ENCODE measurements around the gene DPP10.
"Not testable (repeated sequence)": the region's sequence is repeated elsewhere in the genome, so short reads cannot be mapped to it uniquely, and the experiment has no call there.

DPP10 gene

GRCh38 chr2:114727012-114727411 lies 284.6 kb downstream of the DPP10 start:
- Histone ChIP-seq H3K27me3 (replicated peaks; ENCODE audit: control insufficient read depth, insufficient read depth, low read length) (no peaks in the 10 kb centered on the region), H3K9ac (ENCODE audit: low read length) (no peak overlapping the region), H3K4me3 (ENCODE audit: low read length) (no peak overlapping the region), H3K4me1 (ENCODE audit: control insufficient read depth, insufficient read depth, low read length) (no peaks in the 10 kb centered on the region), H3K36me3 (ENCODE audit: control insufficient read depth, insufficient read depth, low read length, severe bottlenecking) (no peaks in the 10 kb centered on the region), H3K9me3 (ENCODE audit: control insufficient read depth, low read length) (no peaks in the 10 kb centered on the region)
- DNase-seq (ENCODE audit: low read depth), result no peak

- Histone ChIP-seq H3K9ac (ENCODE audit: low read length) (no peak overlapping the region), H3K4me3 (ENCODE audit: low read length) (no peak overlapping the region), H3K36me3 (ENCODE audit: control insufficient read depth, insufficient read depth, low read length, severe bottlenecking) (no peaks in the 10 kb centered on the region), H3K4me1 (ENCODE audit: control insufficient read depth, insufficient read depth, low read length) (no peaks in the 10 kb centered on the region), H3K27me3 (replicated peaks; ENCODE audit: control insufficient read depth, insufficient read depth, low read length) (no peaks in the 10 kb centered on the region), H3K9me3 (ENCODE audit: control insufficient read depth, low read length) (no peaks in the 10 kb centered on the region)
- DNase-seq (ENCODE audit: low read depth), result no peak
Measured at GRCh38 chr2:114728372-114728771, 285.9 kb downstream of the DPP10 start.

- Histone ChIP-seq H3K9me3 (ENCODE audit: control insufficient read depth, low read length) (no peaks in the 10 kb centered on the region), H3K4me3 (ENCODE audit: low read length) (no peak overlapping the region), H3K36me3 (ENCODE audit: control insufficient read depth, insufficient read depth, low read length, severe bottlenecking) (no peaks in the 10 kb centered on the region), H3K4me1 (ENCODE audit: control insufficient read depth, insufficient read depth, low read length) (no peaks in the 10 kb centered on the region), H3K9ac (ENCODE audit: low read length) (no peak overlapping the region), H3K27me3 (replicated peaks; ENCODE audit: control insufficient read depth, insufficient read depth, low read length) (no peaks in the 10 kb centered on the region)
- DNase-seq (ENCODE audit: low read depth), result no peak
Measured at GRCh38 chr2:114729026-114729425, 286.6 kb downstream of the DPP10 start.

GRCh38 chr2:114735126-114735525 lies 292.7 kb downstream of the DPP10 start:
- no peak overlapping the region for H3K4me3 ChIP-seq (ENCODE audit: low read length)
- no peak for DNase-seq (ENCODE audit: low read depth)
- H3K9ac ChIP-seq (ENCODE audit: low read length), result no peak overlapping the region
- H3K27me3 ChIP-seq (replicated peaks; ENCODE audit: control insufficient read depth, insufficient read depth, low read length), result no peaks in the 10 kb centered on the region
- H3K4me1 ChIP-seq (ENCODE audit: control insufficient read depth, insufficient read depth, low read length), result no peaks in the 10 kb centered on the region
- H3K9me3 ChIP-seq (ENCODE audit: control insufficient read depth, low read length), result no peaks in the 10 kb centered on the region
- H3K36me3 ChIP-seq (ENCODE audit: control insufficient read depth, insufficient read depth, low read length, severe bottlenecking), result no peaks in the 10 kb centered on the region

GRCh38 chr2:114742245-114742644 lies 299.8 kb downstream of the DPP10 start:
- Histone ChIP-seq H3K4me1 (ENCODE audit: control insufficient read depth, insufficient read depth, low read length) (no peaks in the 10 kb centered on the region), H3K27me3 (replicated peaks; ENCODE audit: control insufficient read depth, insufficient read depth, low read length) (no peaks in the 10 kb centered on the region), H3K9ac (ENCODE audit: low read length) (no peak overlapping the region), H3K4me3 (ENCODE audit: low read length) (no peak overlapping the region), H3K9me3 (ENCODE audit: control insufficient read depth, low read length) (no peaks in the 10 kb centered on the region), H3K36me3 (ENCODE audit: control insufficient read depth, insufficient read depth, low read length, severe bottlenecking) (no peaks in the 10 kb centered on the region)
- no peak for DNase-seq (ENCODE audit: low read depth)

- no peak for DNase-seq (ENCODE audit: low read depth)
- no peak overlapping the region for H3K9ac ChIP-seq (ENCODE audit: low read length)
- no peak overlapping the region for H3K4me3 ChIP-seq (ENCODE audit: low read length)
- no peaks in the 10 kb centered on the region for H3K27me3 ChIP-seq (replicated peaks; ENCODE audit: control insufficient read depth, insufficient read depth, low read length)
- no peaks in the 10 kb centered on the region for H3K36me3 ChIP-seq (ENCODE audit: control insufficient read depth, insufficient read depth, low read length, severe bottlenecking)
- H3K4me1 ChIP-seq (ENCODE audit: control insufficient read depth, insufficient read depth, low read length), result no peaks in the 10 kb centered on the region
- H3K9me3 ChIP-seq (ENCODE audit: control insufficient read depth, low read length), result no peaks in the 10 kb centered on the region
Measured at GRCh38 chr2:114745700-114746099, 303.3 kb downstream of the DPP10 start.

GRCh38 chr2:114748175-114748574 lies 305.7 kb downstream of the DPP10 start:
- H3K9me3 ChIP-seq (ENCODE audit: control insufficient read depth, low read length), result not testable (repeated sequence)

GRCh38 chr2:114752425-114752824 lies 310.0 kb downstream of the DPP10 start:
- Histone ChIP-seq H3K27me3 (replicated peaks; ENCODE audit: control insufficient read depth, insufficient read depth, low read length) (no peaks in the 10 kb centered on the region), H3K4me1 (ENCODE audit: control insufficient read depth, insufficient read depth, low read length) (no peaks in the 10 kb centered on the region), H3K4me3 (ENCODE audit: low read length) (no peak overlapping the region), H3K36me3 (ENCODE audit: control insufficient read depth, insufficient read depth, low read length, severe bottlenecking) (no peaks in the 10 kb centered on the region), H3K9me3 (ENCODE audit: control insufficient read depth, low read length) (no peaks in the 10 kb centered on the region), H3K9ac (ENCODE audit: low read length) (no peak overlapping the region)
- DNase-seq (ENCODE audit: low read depth), result no peak

More at GRCh38 chr2:114748175-114748574, 305.7 kb downstream of the DPP10 start:
- not testable (repeated sequence) for DNase-seq (ENCODE audit: low read depth); H3K9ac ChIP-seq (ENCODE audit: low read length); H3K27me3 ChIP-seq (replicated peaks; ENCODE audit: control insufficient read depth, insufficient read depth, low read length); H3K4me1 ChIP-seq (ENCODE audit: control insufficient read depth, insufficient read depth, low read length); H3K36me3 ChIP-seq (ENCODE audit: control insufficient read depth, insufficient read depth, low read length, severe bottlenecking); H3K4me3 ChIP-seq (ENCODE audit: low read length)

- Histone ChIP-seq H3K9me3 (ENCODE audit: control insufficient read depth, low read length) (no peaks in the 10 kb centered on the region), H3K9ac (ENCODE audit: low read length) (no peak overlapping the region), H3K36me3 (ENCODE audit: control insufficient read depth, insufficient read depth, low read length, severe bottlenecking) (no peaks in the 10 kb centered on the region), H3K4me3 (ENCODE audit: low read length) (no peak overlapping the region), H3K27me3 (replicated peaks; ENCODE audit: control insufficient read depth, insufficient read depth, low read length) (no peaks in the 10 kb centered on the region), H3K4me1 (ENCODE audit: control insufficient read depth, insufficient read depth, low read length) (no peaks in the 10 kb centered on the region)
- no peak for DNase-seq (ENCODE audit: low read depth)
Measured at GRCh38 chr2:114753145-114753544, 310.7 kb downstream of the DPP10 start.

- Histone ChIP-seq H3K36me3 (ENCODE audit: control insufficient read depth, insufficient read depth, low read length, severe bottlenecking) (no peaks in the 10 kb centered on the region), H3K27me3 (replicated peaks; ENCODE audit: control insufficient read depth, insufficient read depth, low read length) (no peaks in the 10 kb centered on the region), H3K9me3 (ENCODE audit: control insufficient read depth, low read length) (no peaks in the 10 kb centered on the region), H3K4me3 (ENCODE audit: low read length) (no peak overlapping the region), H3K4me1 (ENCODE audit: control insufficient read depth, insufficient read depth, low read length) (no peaks in the 10 kb centered on the region), H3K9ac (ENCODE audit: low read length) (no peak overlapping the region)
- DNase-seq (ENCODE audit: low read depth), result no peak
Measured at GRCh38 chr2:114754907-114755563, 312.6 kb downstream of the DPP10 start.

- H3K9ac ChIP-seq (ENCODE audit: low read length), result no peak overlapping the region
- no peaks in the 10 kb centered on the region for H3K9me3 ChIP-seq (ENCODE audit: control insufficient read depth, low read length)
- H3K4me1 ChIP-seq (ENCODE audit: control insufficient read depth, insufficient read depth, low read length), result no peaks in the 10 kb centered on the region
- DNase-seq (ENCODE audit: low read depth), result no peak
- H3K36me3 ChIP-seq (ENCODE audit: control insufficient read depth, insufficient read depth, low read length, severe bottlenecking), result no peaks in the 10 kb centered on the region
- no peaks in the 10 kb centered on the region for H3K27me3 ChIP-seq (replicated peaks; ENCODE audit: control insufficient read depth, insufficient read depth, low read length)
- H3K4me3 ChIP-seq (ENCODE audit: low read length), result no peak overlapping the region
Measured at GRCh38 chr2:114762376-114762775, 319.9 kb downstream of the DPP10 start.

GRCh38 chr2:114762986-114763385 lies 320.5 kb downstream of the DPP10 start:
- H3K9me3 ChIP-seq (ENCODE audit: control insufficient read depth, low read length), result no peaks in the 10 kb centered on the region
- no peak for DNase-seq (ENCODE audit: low read depth)
- no peaks in the 10 kb centered on the region for H3K36me3 ChIP-seq (ENCODE audit: control insufficient read depth, insufficient read depth, low read length, severe bottlenecking)
- no peaks in the 10 kb centered on the region for H3K4me1 ChIP-seq (ENCODE audit: control insufficient read depth, insufficient read depth, low read length)
- H3K27me3 ChIP-seq (replicated peaks; ENCODE audit: control insufficient read depth, insufficient read depth, low read length), result no peaks in the 10 kb centered on the region
- H3K4me3 ChIP-seq (ENCODE audit: low read length), result no peak overlapping the region
- no peak overlapping the region for H3K9ac ChIP-seq (ENCODE audit: low read length)
